NCI-H146 treated with DMSO at 0.1 percent for 48 hours (cell line): ENCODE measurements around the gene TNK1.
A peak's percentile ranks its signal among the peaks of the same experiment; 100 is the strongest.
"Not testable (repeated sequence)": the region's sequence is repeated elsewhere in the genome, so short reads cannot be mapped to it uniquely, and the experiment has no call there.

Experiments used
- DNase-seq: peaks from one replicate; lab custom pipeline; 2025; ENCODE audit not compliant: unreplicated experiment; lab: John Stamatoyannopoulos, UW

TNK1 gene

GRCh38 chr17:7380855-7381683 is at the start of gene TNK1:
TNK1 (plus strand) TSS chr17:7381089; CDS start chr17:7382927, 1,838 bp downstream.
- peak; percentile 14 for DNase-seq

GRCh38 chr17:7332111-7332510 is 48.8 kb upstream of the TNK1 start:
- no peak for DNase-seq

GRCh38 chr17:7332600-7333069 is 48.3 kb upstream of the TNK1 start:
- not testable (repeated sequence) for DNase-seq

GRCh38 chr17:7334938-7335538 is 45.9 kb upstream of the TNK1 start:
- no peak for DNase-seq

- DNase-seq: not testable (repeated sequence)
These were observed 45.1 kb upstream of the TNK1 start for GRCh38 chr17:7335765-7336164.

- DNase-seq: no peak
These were observed 44.4 kb upstream of the TNK1 start, which contains the start of gene ACAP1 for GRCh38 chr17:7336240-7337175. ACAP1 (plus strand) TSS chr17:7336529; CDS start chr17:7336735, 206 bp downstream.

- not testable (repeated sequence) for DNase-seq
These were observed 43.3 kb upstream of the TNK1 start for GRCh38 chr17:7337600-7337999.

- no peak for DNase-seq
These were observed 40.7 kb upstream of the TNK1 start for GRCh38 chr17:7340179-7340578.

GRCh38 chr17:7341842-7342241 is 39.0 kb upstream of the TNK1 start:
- DNase-seq: no peak

- no peak for DNase-seq
These were observed 37.6 kb upstream of the TNK1 start for GRCh38 chr17:7343250-7343649.

- DNase-seq: no peak
These were observed 33.9 kb upstream of the TNK1 start for GRCh38 chr17:7346761-7347614.

- DNase-seq: no peak
These were observed 33.0 kb upstream of the TNK1 start for GRCh38 chr17:7347630-7348477.

- DNase-seq: no peak
These were observed 32.2 kb upstream of the TNK1 start for GRCh38 chr17:7348478-7349242.

- peak; percentile 13 for DNase-seq
These were observed 29.0 kb upstream of the TNK1 start, which contains the start of gene KCTD11 for GRCh38 chr17:7351665-7352502. KCTD11 (plus strand) TSS chr17:7352162.

GRCh38 chr17:7352503-7352889 is 28.4 kb upstream of the TNK1 start:
- DNase-seq: no peak

GRCh38 chr17:7352910-7353635 is 27.8 kb upstream of the TNK1 start:
- DNase-seq: no peak

GRCh38 chr17:7354262-7354843 is 26.5 kb upstream of the TNK1 start:
- DNase-seq: no peak
